Panc1 (cell line): ENCODE measurements around the gene SWSAP1.
"Not testable (repeated sequence)": the region's sequence is repeated elsewhere in the genome, so short reads cannot be mapped to it uniquely, and the experiment has no call there.

ENCODE experiments used
- CTCF ChIP-seq: fragments of 450-650 bp; IDR thresholded peaks from 2 replicates; pipeline ENCODE4 v1.5.1; 2017; ENCODE audit warnings: mild to moderate bottlenecking
- POLR2AphosphoS5 ChIP-seq: IDR thresholded peaks from 2 replicates; pipeline ENCODE4 v1.6.1; 2012; ENCODE audit warnings: mild to moderate bottlenecking, low read depth, low read length, moderate library complexity
- REST ChIP-seq, 2 experiments: IDR thresholded peaks; 2 replicates each; pipeline ENCODE4 v1.6.1; 2011 to 2012; ENCODE audit warnings: low read depth in 2 of 2, control low read depth in 1 of 2, low read length in 1 of 2, mild to moderate bottlenecking in 1 of 2, moderate library complexity in 1 of 2; ENCODE audit not compliant: insufficient read depth in 1 of 2
- SIN3A ChIP-seq: IDR thresholded peaks from 2 replicates; pipeline ENCODE4 v1.6.1; 2012; ENCODE audit warnings: low read depth, mild to moderate bottlenecking, low read length, moderate library complexity, borderline replicate concordance; ENCODE audit not compliant: insufficient read depth
- TCF7L2 ChIP-seq: IDR thresholded peaks from 2 replicates; pipeline ENCODE4 v1.6.1; 2011; ENCODE audit warnings: mild to moderate bottlenecking, low read depth, low read length, inconsistent platforms

DNA sequence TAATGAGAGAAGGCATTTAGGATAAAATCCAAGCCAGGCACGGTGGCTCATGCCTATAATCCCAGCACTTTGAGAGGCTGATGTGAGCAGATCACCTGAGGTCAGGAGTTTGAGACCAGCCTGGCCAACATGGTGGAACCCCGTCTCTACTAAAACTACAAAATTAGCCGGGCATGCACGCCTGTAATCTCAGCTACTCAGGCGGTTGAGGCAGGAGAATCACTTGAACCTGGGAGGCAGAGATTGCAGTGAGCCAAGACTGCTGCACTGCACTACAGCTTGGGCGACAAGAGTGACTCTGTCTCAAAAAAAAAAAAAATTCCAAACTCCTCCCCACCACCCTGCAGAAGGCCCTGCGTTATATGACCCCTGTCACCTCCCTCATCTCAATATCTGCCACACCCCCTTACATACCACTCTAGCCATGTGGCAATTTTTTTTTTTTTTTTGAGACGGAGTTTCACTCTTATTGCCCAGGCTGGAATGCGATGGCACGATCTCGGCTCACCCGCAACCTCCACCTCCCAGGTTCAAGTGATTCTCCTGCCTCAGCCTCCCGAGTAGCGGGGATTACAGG lies 4.9 kb downstream of the SWSAP1 start:
- TF ChIP-seq CTCF; POLR2AphosphoS5; TCF7L2; SIN3A; REST (IDR thresholded peaks at IDR 0.05; ENCODE audit: insufficient read depth in 1 of 2, low read depth in 2 of 2, low read length in 1 of 2): not testable (repeated sequence)
